Measurements from ENCODE around the gene SYNDIG1.

SYNDIG1 gene

GRCh38 chr20:24630486-24631172, 161.2 kb downstream of the SYNDIG1 start:
- no peak for DNase-seq (ENCODE audit: low spot score)

- no peak for DNase-seq (ENCODE audit: low spot score)
Observed at GRCh38 chr20:24631173-24631505, 161.7 kb downstream of the SYNDIG1 start.

- DNase-seq (ENCODE audit: low spot score), result no peak
Observed at GRCh38 chr20:24632581-24632980, 163.2 kb downstream of the SYNDIG1 start.

GRCh38 chr20:24633026-24633425, 163.6 kb downstream of the SYNDIG1 start:
- DNase-seq (ENCODE audit: low spot score), result no peak

GRCh38 chr20:24633521-24633920, 164.1 kb downstream of the SYNDIG1 start:
- no peak for DNase-seq (ENCODE audit: low spot score)

- DNase-seq (ENCODE audit: low spot score), result peak; percentile 67
Observed at GRCh38 chr20:24634855-24635254, 165.4 kb downstream of the SYNDIG1 start.

- no peak for DNase-seq (ENCODE audit: low spot score)
Observed at GRCh38 chr20:24636626-24637025, 167.2 kb downstream of the SYNDIG1 start.

GRCh38 chr20:24637087-24637486, 167.7 kb downstream of the SYNDIG1 start:
- DNase-seq (ENCODE audit: low spot score), result no peak

GRCh38 chr20:24637941-24638340, 168.5 kb downstream of the SYNDIG1 start:
- DNase-seq (ENCODE audit: low spot score), result no peak

GRCh38 chr20:24638591-24639548, 169.4 kb downstream of the SYNDIG1 start:
- no peak for DNase-seq (ENCODE audit: low spot score)

GRCh38 chr20:24640276-24640675, 170.8 kb downstream of the SYNDIG1 start:
- no peak for DNase-seq (ENCODE audit: low spot score)

GRCh38 chr20:24640686-24641085, 171.3 kb downstream of the SYNDIG1 start:
- DNase-seq (ENCODE audit: low spot score), result no peak

- DNase-seq (ENCODE audit: low spot score), result no peak
Observed at GRCh38 chr20:24643731-24644626, 174.6 kb downstream of the SYNDIG1 start.

- no peak for DNase-seq (ENCODE audit: low spot score)
Observed at GRCh38 chr20:24646321-24646720, 176.9 kb downstream of the SYNDIG1 start.

- DNase-seq (ENCODE audit: low spot score), result no peak
Observed at GRCh38 chr20:24647713-24648112, 178.3 kb downstream of the SYNDIG1 start.

- DNase-seq (ENCODE audit: low spot score), result no peak
Observed at GRCh38 chr20:24648481-24648880, 179.1 kb downstream of the SYNDIG1 start.

GRCh38 chr20:24648919-24649318, 179.5 kb downstream of the SYNDIG1 start:
- DNase-seq (ENCODE audit: low spot score), result no peak

- DNase-seq (ENCODE audit: low spot score), result no peak
Observed at GRCh38 chr20:24649787-24650490, 180.5 kb downstream of the SYNDIG1 start.

GRCh38 chr20:24651171-24651975, 181.9 kb downstream of the SYNDIG1 start:
- no peak for DNase-seq (ENCODE audit: low spot score)

GRCh38 chr20:24651976-24652345, 182.5 kb downstream of the SYNDIG1 start:
- no peak for DNase-seq (ENCODE audit: low spot score)

GRCh38 chr20:24653306-24653705, 183.9 kb downstream of the SYNDIG1 start:
- no peak for DNase-seq (ENCODE audit: low spot score)
